T-helper 17 cell (primary cell): Measurements from ENCODE around the gene ATP8B4. TPM values are rescaled to one million over a fixed set of nuclear protein-coding genes. Genes with fewer than 3 reads are reported as not detected.
"Not testable (repeated sequence)": the region's sequence is repeated elsewhere in the genome, so short reads cannot be mapped to it uniquely, and the experiment has no call there.

Experiments
- ATAC-seq: fragments of 150-1000 bp; cut with Tn5 transposase; 2 replicates; pipeline ENCODE4 v1.10.0; 2021; ENCODE audit warnings: mild to moderate bottlenecking, moderate library complexity
- DNase-seq, 3 donors: peaks; one replicate each; pipeline versions ENCODE4 v3.0.0 to v3.0.0-alpha.2; 2020 to 2021
- H3K9me3 ChIP-seq: one replicate; pipeline ENCODE4 v1.7.0; 2013; ENCODE audit warnings: low read length, mild to moderate bottlenecking; ENCODE audit not compliant: control insufficient read depth, poor library complexity, severe bottlenecking
- H3K27ac Mint-ChIP-seq: one replicate; pipeline ENCODE4 v1.8.0; 2022; ENCODE audit warnings: mild to moderate bottlenecking, moderate library complexity, mixed read lengths
- H3K27me3 Mint-ChIP-seq: one replicate; pipeline ENCODE4 v1.8.0; 2022; ENCODE audit warnings: mixed read lengths
- H3K36me3 Mint-ChIP-seq: one replicate; pipeline ENCODE4 v1.8.0; 2022; ENCODE audit warnings: low read depth, mixed read lengths
- H3K4me1 Mint-ChIP-seq: one replicate; pipeline ENCODE4 v1.8.0; 2022; ENCODE audit warnings: mild to moderate bottlenecking, mixed read lengths
- H3K4me3 Mint-ChIP-seq: one replicate; pipeline ENCODE4 v1.8.0; 2022; ENCODE audit warnings: mild to moderate bottlenecking, moderate library complexity, mixed read lengths
- total RNA-seq, 4 donors: library from RNA in 2 of 4; stranded (reverse) in 2 of 4; gene quantifications; one replicate each; pipeline ENCODE4 v1.2.3 and lab custom pipeline; 2022 to 2026

Gene ATP8B4
- total RNA-seq, 2 donors from 2014 or later, result 0.86 to 1.1 TPM

GRCh38 chr15:50112488-50113186, 6.4 kb downstream of the ATP8B4 start:
- no peak overlapping the region for H3K4me3 Mint-ChIP-seq
- H3K4me1 Mint-ChIP-seq, result peaks cover 14% of the 10 kb centered on the region
- no peak for DNase-seq
- peaks cover 13% of the 10 kb centered on the region for H3K27me3 Mint-ChIP-seq
- H3K36me3 Mint-ChIP-seq, result peaks cover 3% of the 10 kb centered on the region
- H3K9me3 ChIP-seq, result no peaks in the 10 kb centered on the region
- no peak for ATAC-seq
- H3K27ac Mint-ChIP-seq, result no peak overlapping the region

GRCh38 chr15:50110285-50110684, 8.7 kb downstream of the ATP8B4 start:
- H3K4me3 Mint-ChIP-seq, result no peak overlapping the region
- DNase-seq (no peak), ATAC-seq (no peak)
- peaks cover 16% of the 10 kb centered on the region for H3K4me1 Mint-ChIP-seq
- H3K36me3 Mint-ChIP-seq, result no peaks in the 10 kb centered on the region
- H3K9me3 ChIP-seq, result no peaks in the 10 kb centered on the region
- peaks cover 13% of the 10 kb centered on the region for H3K27me3 Mint-ChIP-seq
- no peak overlapping the region for H3K27ac Mint-ChIP-seq

DNA sequence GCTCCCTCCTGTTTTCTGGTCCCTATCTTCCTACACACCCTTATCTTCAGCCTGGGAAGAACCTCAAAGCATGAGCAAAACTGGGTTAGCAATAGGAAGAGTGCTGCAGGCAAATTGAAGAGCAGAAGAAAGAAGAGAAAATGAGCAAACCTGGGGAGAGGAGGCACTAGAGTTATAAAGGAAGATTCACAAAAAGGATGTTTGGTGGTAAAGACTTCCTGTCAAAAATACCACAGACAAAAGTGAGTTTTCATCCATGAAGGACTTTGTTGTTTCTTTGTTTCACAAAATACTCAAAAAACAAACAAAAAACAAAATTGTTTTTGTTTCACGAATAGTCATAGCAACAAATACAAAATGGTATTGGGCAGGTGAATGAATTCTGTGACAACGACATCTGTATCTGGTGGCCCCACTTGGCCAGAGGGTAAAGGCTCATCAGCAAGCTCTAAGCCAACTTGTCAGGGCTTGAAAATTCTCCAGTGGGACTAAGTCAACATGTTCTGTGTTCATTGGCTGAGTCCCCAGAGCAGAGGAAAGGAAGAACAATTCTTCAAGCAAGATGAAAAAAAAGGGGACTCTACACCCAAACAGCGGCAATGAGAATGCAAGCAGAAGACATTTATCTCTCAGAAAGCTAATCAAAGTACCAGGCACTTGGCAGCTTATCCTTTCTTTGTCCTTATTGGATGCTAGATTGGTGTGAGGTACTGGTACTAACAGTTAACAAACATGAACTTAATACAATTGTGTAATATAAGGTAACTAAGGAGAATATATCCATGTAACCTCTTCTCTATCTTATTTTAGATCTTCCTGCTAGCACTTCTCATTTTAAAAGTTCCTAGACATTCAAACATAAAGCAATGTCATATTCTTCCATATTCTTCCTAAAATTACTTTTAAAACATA, 9.7 kb downstream of the ATP8B4 start:
- DNase-seq (no peak), ATAC-seq (no peak)
- Mint-ChIP-seq H3K27ac (no peak overlapping the region), H3K27me3 (peaks cover 13% of the 10 kb centered on the region), H3K4me3 (no peak overlapping the region), H3K4me1 (peaks cover 16% of the 10 kb centered on the region), H3K36me3 (no peaks in the 10 kb centered on the region)
- no peaks in the 10 kb centered on the region for H3K9me3 ChIP-seq

GRCh38 chr15:50108461-50108860, 10.6 kb downstream of the ATP8B4 start:
- Mint-ChIP-seq H3K4me3 (no peak overlapping the region), H3K36me3 (no peaks in the 10 kb centered on the region), H3K4me1 (peaks cover 16% of the 10 kb centered on the region), H3K27ac (no peak overlapping the region), H3K27me3 (peaks cover 13% of the 10 kb centered on the region)
- no peaks in the 10 kb centered on the region for H3K9me3 ChIP-seq
- ATAC-seq, result no peak
- DNase-seq, result no peak

GRCh38 chr15:50107591-50108408, 11.2 kb downstream of the ATP8B4 start:
- Mint-ChIP-seq H3K4me1 (peaks cover 16% of the 10 kb centered on the region), H3K27ac (no peak overlapping the region), H3K36me3 (no peaks in the 10 kb centered on the region), H3K4me3 (no peak overlapping the region), H3K27me3 (peaks cover 7% of the 10 kb centered on the region)
- ATAC-seq (peak; percentile 39), DNase-seq (no peak)
- no peaks in the 10 kb centered on the region for H3K9me3 ChIP-seq

DNA sequence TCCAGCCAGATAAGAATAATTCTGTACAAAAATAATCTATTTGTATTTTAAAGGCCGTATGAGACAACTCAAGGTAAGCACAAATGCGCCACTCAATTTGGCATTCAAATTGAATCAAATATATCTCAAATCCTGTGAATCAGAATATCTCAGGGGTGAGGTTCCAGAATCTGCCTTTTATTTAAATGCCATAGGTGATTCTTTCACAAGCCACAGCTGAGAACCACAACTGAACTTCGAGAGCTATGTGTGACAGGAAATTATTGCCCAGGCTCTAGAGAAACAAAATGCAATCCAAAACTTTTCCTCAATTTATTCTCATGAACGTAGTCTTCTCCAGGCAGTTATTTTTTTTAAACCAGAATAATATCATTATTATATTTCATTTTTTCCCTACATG, 11.9 kb downstream of the ATP8B4 start:
- DNase-seq, result no peak
- Mint-ChIP-seq H3K27me3 (peaks cover under 1% of the 10 kb centered on the region), H3K4me3 (no peak overlapping the region), H3K27ac (no peak overlapping the region), H3K4me1 (peaks cover 16% of the 10 kb centered on the region), H3K36me3 (no peaks in the 10 kb centered on the region)
- ATAC-seq, result no peak
- no peaks in the 10 kb centered on the region for H3K9me3 ChIP-seq

- DNase-seq, result no peak
- Mint-ChIP-seq H3K27me3 (no peaks in the 10 kb centered on the region), H3K4me3 (no peak overlapping the region), H3K27ac (no peak overlapping the region), H3K36me3 (no peaks in the 10 kb centered on the region), H3K4me1 (peaks cover 16% of the 10 kb centered on the region)
- no peaks in the 10 kb centered on the region for H3K9me3 ChIP-seq
- ATAC-seq, result no peak
Observed at GRCh38 chr15:50106457-50106856, 12.6 kb downstream of the ATP8B4 start.

GRCh38 chr15:50100486-50100885, 18.5 kb downstream of the ATP8B4 start:
- no peak for ATAC-seq
- H3K4me3 Mint-ChIP-seq, result no peak overlapping the region
- H3K4me1 Mint-ChIP-seq, result no peaks in the 10 kb centered on the region
- H3K9me3 ChIP-seq, result no peaks in the 10 kb centered on the region
- H3K27ac Mint-ChIP-seq, result no peak overlapping the region
- no peaks in the 10 kb centered on the region for H3K36me3 Mint-ChIP-seq
- DNase-seq, result no peak
- H3K27me3 Mint-ChIP-seq, result peaks cover 6% of the 10 kb centered on the region

GRCh38 chr15:50098545-50098944, 20.5 kb downstream of the ATP8B4 start:
- Mint-ChIP-seq H3K4me3 (no peak overlapping the region), H3K27ac (no peak overlapping the region), H3K36me3 (peaks cover 2% of the 10 kb centered on the region), H3K4me1 (no peaks in the 10 kb centered on the region), H3K27me3 (peaks cover 6% of the 10 kb centered on the region)
- DNase-seq, result no peak
- no peak for ATAC-seq
- H3K9me3 ChIP-seq, result no peaks in the 10 kb centered on the region

DNA sequence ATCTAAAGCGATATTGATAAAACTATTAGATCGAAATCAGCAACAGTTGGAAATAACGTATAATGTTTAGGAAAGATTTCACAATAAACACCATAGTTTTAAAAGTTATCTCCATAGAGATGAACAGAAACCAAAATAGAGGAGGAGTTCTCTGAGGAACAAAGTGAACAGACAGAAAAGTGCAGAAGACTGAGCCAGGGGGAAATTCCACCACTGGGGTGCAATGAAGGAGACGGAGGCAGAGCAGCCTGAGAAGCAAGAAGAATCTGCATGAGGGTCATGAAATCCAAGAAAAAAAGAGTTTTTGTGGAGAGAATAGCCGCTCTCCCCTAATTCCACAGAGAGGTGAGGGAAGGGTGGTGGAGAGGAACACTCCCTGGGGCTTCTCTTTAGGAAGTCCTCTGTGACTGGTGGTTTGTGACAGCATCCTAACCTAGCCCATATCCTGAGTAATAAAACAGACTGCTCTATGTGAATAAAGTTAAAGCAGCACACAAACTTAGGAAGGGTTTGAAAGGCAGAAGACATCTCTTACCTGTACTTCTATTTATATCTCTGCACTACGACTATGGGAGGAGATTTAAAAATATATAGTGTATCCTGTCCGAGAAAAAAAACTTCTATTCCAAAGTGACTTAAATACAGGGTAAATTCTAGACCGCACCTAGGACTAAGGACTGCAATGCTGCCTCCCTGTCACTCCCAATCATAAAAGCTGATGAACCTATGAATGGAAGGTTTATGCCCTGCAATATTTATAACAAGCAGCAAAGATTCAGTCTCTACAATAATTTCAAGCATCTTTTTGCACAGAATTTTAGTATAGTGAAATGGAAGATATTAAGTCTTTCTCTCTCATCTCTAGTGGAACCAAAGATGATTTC, 22.9 kb downstream of the ATP8B4 start:
- DNase-seq (no peak), ATAC-seq (no peak)
- no peak overlapping the region for H3K4me3 Mint-ChIP-seq
- H3K27ac Mint-ChIP-seq, result no peak overlapping the region
- peaks cover 2% of the 10 kb centered on the region for H3K36me3 Mint-ChIP-seq
- H3K9me3 ChIP-seq, result no peaks in the 10 kb centered on the region
- no peaks in the 10 kb centered on the region for H3K4me1 Mint-ChIP-seq
- peaks cover 6% of the 10 kb centered on the region for H3K27me3 Mint-ChIP-seq

DNA sequence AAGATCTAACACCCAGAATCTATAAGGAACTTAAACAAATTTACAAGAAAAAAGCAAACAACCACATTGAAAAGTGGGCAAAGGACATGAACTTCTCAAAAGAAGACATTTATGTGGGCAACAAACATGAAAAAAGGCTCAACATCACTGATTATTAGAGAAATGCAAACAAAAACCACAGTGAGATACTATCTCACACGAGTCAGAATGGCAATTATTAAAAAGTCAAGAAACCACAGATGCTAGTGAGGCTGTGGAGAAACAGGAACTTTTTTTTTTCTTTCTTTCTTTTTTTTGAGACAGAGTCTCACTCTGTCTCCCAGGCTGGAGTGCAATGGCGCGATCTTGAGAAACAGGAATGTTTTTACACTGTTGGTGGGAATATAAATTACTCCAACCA, 29.6 kb downstream of the ATP8B4 start:
- H3K27ac Mint-ChIP-seq, H3K36me3 Mint-ChIP-seq, H3K4me3 Mint-ChIP-seq, H3K4me1 Mint-ChIP-seq, H3K27me3 Mint-ChIP-seq, H3K9me3 ChIP-seq, DNase-seq, ATAC-seq: not testable (repeated sequence)

GRCh38 chr15:50084932-50085331, 34.1 kb downstream of the ATP8B4 start:
- no peaks in the 10 kb centered on the region for H3K9me3 ChIP-seq
- DNase-seq (no peak), ATAC-seq (no peak)
- Mint-ChIP-seq H3K4me1 (no peaks in the 10 kb centered on the region), H3K27me3 (no peaks in the 10 kb centered on the region), H3K36me3 (peaks cover 2% of the 10 kb centered on the region), H3K27ac (no peak overlapping the region), H3K4me3 (no peak overlapping the region)
